ENCODE results near the gene RNF17.

Gene RNF17

GRCh38 chr13:24763596-24764275, at the start of gene RNF17:
RNF17 (plus strand) TSS chr13:24764169; CDS start chr13:24764204, 35 bp downstream.
- no peaks in the 10 kb centered on the region for H3K4me1 ChIP-seq (ENCODE audit: insufficient read depth, insufficient read length)
- no peak for TF ChIP-seq SUZ12 (IDR thresholded peaks at IDR 0.05; ENCODE audit: extremely low read depth, insufficient read depth, insufficient read length)
- no peak for TF ChIP-seq YY1 (IDR thresholded peaks at IDR 0.05; ENCODE audit: insufficient read depth, insufficient read length)
- no peak for TF ChIP-seq ZNF274 (IDR thresholded peaks at IDR 0.05; ENCODE audit: low read depth, low read length)
- no peaks in the 10 kb centered on the region for H3K27me3 ChIP-seq (ENCODE audit: insufficient read depth, insufficient read length)

DNA sequence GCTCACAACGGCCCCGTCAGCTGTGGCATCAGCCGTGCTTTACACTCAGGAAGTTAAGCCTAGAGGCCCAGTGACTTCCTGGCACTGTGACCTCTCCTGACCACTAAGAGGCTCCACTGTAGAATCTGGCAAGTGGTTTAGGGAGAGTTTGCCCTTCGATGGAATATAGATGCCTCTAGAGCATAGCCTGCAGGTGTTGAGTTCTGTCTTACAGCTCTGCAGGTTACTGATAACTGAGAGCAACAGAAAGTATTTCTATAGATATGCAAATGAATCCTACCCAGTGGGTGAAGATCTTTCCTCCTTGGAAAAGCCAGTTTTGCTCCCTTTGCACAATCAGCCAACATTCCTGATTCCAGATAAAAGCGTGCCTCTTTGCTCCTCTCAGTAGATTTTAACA, 48.0 kb upstream of the RNF17 start:
- Histone ChIP-seq H3K36me3 (ENCODE audit: insufficient read depth, insufficient read length, low read length) (no peaks in the 10 kb centered on the region), H3K9ac (ENCODE audit: insufficient read length, low read depth) (no peak overlapping the region), H3K4me3 (ENCODE audit: insufficient read length, low read depth) (no peak overlapping the region), H3K4me1 (ENCODE audit: insufficient read depth, insufficient read length) (no peaks in the 10 kb centered on the region), H3K9me3 (ENCODE audit: insufficient read depth, low read length) (no peaks in the 10 kb centered on the region), H3K27me3 (ENCODE audit: insufficient read depth, insufficient read length) (no peaks in the 10 kb centered on the region)
- TF ChIP-seq YY1 (IDR thresholded peaks at IDR 0.05; ENCODE audit: insufficient read depth, insufficient read length), result no peak
- no peak for TF ChIP-seq ZNF274 (IDR thresholded peaks at IDR 0.05; ENCODE audit: low read depth, low read length)
- no peak for TF ChIP-seq SUZ12 (IDR thresholded peaks at IDR 0.05; ENCODE audit: extremely low read depth, insufficient read depth, insufficient read length)
- DNase-seq (ENCODE audit: low read depth, low spot score), result no peak

More at GRCh38 chr13:24763596-24764275, at the start of gene RNF17:
- DNase-seq (ENCODE audit: low read depth, low spot score), result no peak
- Histone ChIP-seq H3K36me3 (ENCODE audit: insufficient read depth, insufficient read length, low read length) (no peaks in the 10 kb centered on the region), H3K9me3 (ENCODE audit: insufficient read depth, low read length) (no peaks in the 10 kb centered on the region; the same call in 1 of the 2 replicates), H3K4me3 (ENCODE audit: insufficient read length, low read depth) (no peak within 1 kb of the TSS), H3K9ac (ENCODE audit: insufficient read length, low read depth) (no peak within 1 kb of the TSS)

- DNase-seq (ENCODE audit: low read depth, low spot score), result no peak
- TF ChIP-seq SUZ12 (IDR thresholded peaks at IDR 0.05; ENCODE audit: extremely low read depth, insufficient read depth, insufficient read length) (no peak), ZNF274 (IDR thresholded peaks at IDR 0.05; ENCODE audit: low read depth, low read length) (no peak), YY1 (IDR thresholded peaks at IDR 0.05; ENCODE audit: insufficient read depth, insufficient read length) (no peak)
- Histone ChIP-seq H3K36me3 (ENCODE audit: insufficient read depth, insufficient read length, low read length) (no peaks in the 10 kb centered on the region), H3K9ac (ENCODE audit: insufficient read length, low read depth) (no peak overlapping the region), H3K4me3 (ENCODE audit: insufficient read length, low read depth) (no peak overlapping the region), H3K27me3 (ENCODE audit: insufficient read depth, insufficient read length) (no peaks in the 10 kb centered on the region), H3K4me1 (ENCODE audit: insufficient read depth, insufficient read length) (no peaks in the 10 kb centered on the region), H3K9me3 (ENCODE audit: insufficient read depth, low read length) (no peaks in the 10 kb centered on the region)
These were observed 47.5 kb upstream of the RNF17 start for GRCh38 chr13:24716446-24716845.

- H3K4me3 ChIP-seq (ENCODE audit: insufficient read length, low read depth), result no peak overlapping the region
- H3K27me3 ChIP-seq (ENCODE audit: insufficient read depth, insufficient read length), result no peaks in the 10 kb centered on the region
- H3K4me1 ChIP-seq (ENCODE audit: insufficient read depth, insufficient read length), result no peaks in the 10 kb centered on the region
- no peak overlapping the region for H3K9ac ChIP-seq (ENCODE audit: insufficient read length, low read depth)
- DNase-seq (ENCODE audit: low read depth, low spot score), result no peak
- H3K9me3 ChIP-seq (ENCODE audit: insufficient read depth, low read length), result no peaks in the 10 kb centered on the region
- TF ChIP-seq SUZ12 (IDR thresholded peaks at IDR 0.05; ENCODE audit: extremely low read depth, insufficient read depth, insufficient read length), result no peak
- no peak for TF ChIP-seq YY1 (IDR thresholded peaks at IDR 0.05; ENCODE audit: insufficient read depth, insufficient read length)
- TF ChIP-seq ZNF274 (IDR thresholded peaks at IDR 0.05; ENCODE audit: low read depth, low read length), result no peak
- no peaks in the 10 kb centered on the region for H3K36me3 ChIP-seq (ENCODE audit: insufficient read depth, insufficient read length, low read length)
These were observed 46.8 kb upstream of the RNF17 start for GRCh38 chr13:24717217-24717616.

GRCh38 chr13:24718192-24718965, 45.6 kb upstream of the RNF17 start:
- no peak for DNase-seq (ENCODE audit: low read depth, low spot score)
- Histone ChIP-seq H3K4me3 (ENCODE audit: insufficient read length, low read depth) (no peak overlapping the region), H3K27me3 (ENCODE audit: insufficient read depth, insufficient read length) (no peaks in the 10 kb centered on the region), H3K4me1 (ENCODE audit: insufficient read depth, insufficient read length) (no peaks in the 10 kb centered on the region), H3K9me3 (ENCODE audit: insufficient read depth, low read length) (no peaks in the 10 kb centered on the region), H3K36me3 (ENCODE audit: insufficient read depth, insufficient read length, low read length) (no peaks in the 10 kb centered on the region), H3K9ac (ENCODE audit: insufficient read length, low read depth) (no peak overlapping the region)
- TF ChIP-seq YY1 (IDR thresholded peaks at IDR 0.05; ENCODE audit: insufficient read depth, insufficient read length) (no peak), SUZ12 (IDR thresholded peaks at IDR 0.05; ENCODE audit: extremely low read depth, insufficient read depth, insufficient read length) (no peak), ZNF274 (IDR thresholded peaks at IDR 0.05; ENCODE audit: low read depth, low read length) (no peak)

DNA sequence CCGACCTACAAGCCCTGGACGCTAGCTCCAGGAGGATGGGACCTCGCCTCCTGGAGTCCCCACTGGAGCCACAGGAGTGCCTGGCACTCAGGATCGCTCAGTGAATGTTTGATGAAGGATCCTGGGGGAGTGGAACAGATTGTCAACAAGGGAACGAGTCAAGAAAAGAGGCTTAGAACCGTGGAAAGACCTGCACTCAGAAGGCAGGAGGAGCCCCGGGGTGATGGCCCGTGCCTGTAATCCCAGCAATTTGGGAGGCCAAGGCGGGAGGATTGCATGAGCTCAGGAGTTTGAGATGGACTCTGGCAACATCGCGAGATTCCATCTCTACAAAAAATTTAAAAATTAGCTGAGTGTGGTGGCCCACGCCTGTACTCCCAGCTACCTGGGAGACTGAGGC, 44.8 kb upstream of the RNF17 start:
- no peak for DNase-seq (ENCODE audit: low read depth, low spot score)
- Histone ChIP-seq H3K36me3 (ENCODE audit: insufficient read depth, insufficient read length, low read length) (no peaks in the 10 kb centered on the region), H3K4me1 (ENCODE audit: insufficient read depth, insufficient read length) (no peaks in the 10 kb centered on the region), H3K9me3 (ENCODE audit: insufficient read depth, low read length) (no peaks in the 10 kb centered on the region), H3K4me3 (ENCODE audit: insufficient read length, low read depth) (no peak overlapping the region), H3K9ac (ENCODE audit: insufficient read length, low read depth) (no peak overlapping the region), H3K27me3 (ENCODE audit: insufficient read depth, insufficient read length) (no peaks in the 10 kb centered on the region)
- TF ChIP-seq ZNF274 (IDR thresholded peaks at IDR 0.05; ENCODE audit: low read depth, low read length), result no peak
- no peak for TF ChIP-seq YY1 (IDR thresholded peaks at IDR 0.05; ENCODE audit: insufficient read depth, insufficient read length)
- TF ChIP-seq SUZ12 (IDR thresholded peaks at IDR 0.05; ENCODE audit: extremely low read depth, insufficient read depth, insufficient read length), result no peak

- Histone ChIP-seq H3K4me1 (ENCODE audit: insufficient read depth, insufficient read length) (no peaks in the 10 kb centered on the region), H3K36me3 (ENCODE audit: insufficient read depth, insufficient read length, low read length) (no peaks in the 10 kb centered on the region), H3K27me3 (ENCODE audit: insufficient read depth, insufficient read length) (no peaks in the 10 kb centered on the region), H3K9me3 (ENCODE audit: insufficient read depth, low read length) (no peaks in the 10 kb centered on the region; the same call in 1 of the 2 replicates), H3K9ac (ENCODE audit: insufficient read length, low read depth) (no peak overlapping the region), H3K4me3 (ENCODE audit: insufficient read length, low read depth) (no peak overlapping the region)
- no peak for DNase-seq (ENCODE audit: low read depth, low spot score)
- TF ChIP-seq SUZ12 (IDR thresholded peaks at IDR 0.05; ENCODE audit: extremely low read depth, insufficient read depth, insufficient read length), result no peak
- TF ChIP-seq ZNF274 (IDR thresholded peaks at IDR 0.05; ENCODE audit: low read depth, low read length), result no peak
- no peak for TF ChIP-seq YY1 (IDR thresholded peaks at IDR 0.05; ENCODE audit: insufficient read depth, insufficient read length)
These were observed 40.8 kb upstream of the RNF17 start for GRCh38 chr13:24723206-24723605.
